ENCODE data around the gene TPI1.
"Not testable (repeated sequence)": the region's sequence is repeated elsewhere in the genome, so short reads cannot be mapped to it uniquely, and the experiment has no call there.

Gene TPI1

GRCh38 chr12:6866920-6867412 is 365 bp upstream of the TPI1 start:
- peak overlapping the region; percentile 93 for H3K4me3 ChIP-seq (ENCODE audit: insufficient read depth, low read depth, low read length, poor library complexity, severe bottlenecking)
- H3K36me3 ChIP-seq (ENCODE audit: control insufficient read depth, insufficient read depth, low read length): peaks cover 31% of the 10 kb centered on the region
- DNase-seq: no peak
- peaks cover 40% of the 10 kb centered on the region for H3K4me1 ChIP-seq (ENCODE audit: control insufficient read depth, insufficient read depth, low read length, poor library complexity, severe bottlenecking)
- no peaks in the 10 kb centered on the region for H3K27me3 ChIP-seq (replicated peaks; ENCODE audit: control insufficient read depth, insufficient read depth, low read length, poor library complexity, severe bottlenecking)
- H3K9me3 ChIP-seq (ENCODE audit: control insufficient read depth, low read length): no peaks in the 10 kb centered on the region
- peak overlapping the region; percentile 79 for H3K27ac ChIP-seq (ENCODE audit: insufficient read depth, low read length, poor library complexity, severe bottlenecking)

GRCh38 chr12:6868211-6869048 is 1.1 kb downstream of the TPI1 start:
- Histone ChIP-seq H3K36me3 (ENCODE audit: control insufficient read depth, insufficient read depth, low read length) (peaks cover 20% of the 10 kb centered on the region), H3K4me1 (ENCODE audit: control insufficient read depth, insufficient read depth, low read length, poor library complexity, severe bottlenecking) (peaks cover 44% of the 10 kb centered on the region)
- DNase-seq: no peak

GRCh38 chr12:6869049-6870021 is 2.0 kb downstream of the TPI1 start:
- DNase-seq: peak; percentile 66 to 79 (median 69)
- Histone ChIP-seq H3K4me1 (ENCODE audit: control insufficient read depth, insufficient read depth, low read length, poor library complexity, severe bottlenecking) (peaks cover 44% of the 10 kb centered on the region), H3K27me3 (replicated peaks; ENCODE audit: control insufficient read depth, insufficient read depth, low read length, poor library complexity, severe bottlenecking) (no peaks in the 10 kb centered on the region), H3K27ac (ENCODE audit: insufficient read depth, low read length, poor library complexity, severe bottlenecking) (peak overlapping the region; percentile 79), H3K9me3 (ENCODE audit: control insufficient read depth, low read length) (no peaks in the 10 kb centered on the region), H3K4me3 (ENCODE audit: insufficient read depth, low read depth, low read length, poor library complexity, severe bottlenecking) (no peak overlapping the region), H3K36me3 (ENCODE audit: control insufficient read depth, insufficient read depth, low read length) (peaks cover 12% of the 10 kb centered on the region)

More at GRCh38 chr12:6868211-6869048, 1.1 kb downstream of the TPI1 start:
- no peaks in the 10 kb centered on the region for H3K27me3 ChIP-seq (replicated peaks; ENCODE audit: control insufficient read depth, insufficient read depth, low read length, poor library complexity, severe bottlenecking)
- H3K4me3 ChIP-seq (ENCODE audit: insufficient read depth, low read depth, low read length, poor library complexity, severe bottlenecking): peak overlapping the region; percentile 93
- no peaks in the 10 kb centered on the region for H3K9me3 ChIP-seq (ENCODE audit: control insufficient read depth, low read length)
- peak overlapping the region; percentile 79 for H3K27ac ChIP-seq (ENCODE audit: insufficient read depth, low read length, poor library complexity, severe bottlenecking)

GRCh38 chr12:6870304-6870703 is 3.0 kb downstream of the TPI1 start:
- H3K4me1 ChIP-seq (ENCODE audit: control insufficient read depth, insufficient read depth, low read length, poor library complexity, severe bottlenecking): peaks cover 44% of the 10 kb centered on the region
- not testable (repeated sequence) for DNase-seq; H3K9me3 ChIP-seq (ENCODE audit: control insufficient read depth, low read length); H3K27ac ChIP-seq (ENCODE audit: insufficient read depth, low read length, poor library complexity, severe bottlenecking); H3K4me3 ChIP-seq (ENCODE audit: insufficient read depth, low read depth, low read length, poor library complexity, severe bottlenecking); H3K27me3 ChIP-seq (replicated peaks; ENCODE audit: control insufficient read depth, insufficient read depth, low read length, poor library complexity, severe bottlenecking)
- peaks cover 12% of the 10 kb centered on the region for H3K36me3 ChIP-seq (ENCODE audit: control insufficient read depth, insufficient read depth, low read length)

GRCh38 chr12:6871052-6871957 is 4.0 kb downstream of the TPI1 start:
- peak overlapping the region; percentile 82 for H3K27ac ChIP-seq (ENCODE audit: insufficient read depth, low read length, poor library complexity, severe bottlenecking)
- H3K36me3 ChIP-seq (ENCODE audit: control insufficient read depth, insufficient read depth, low read length): peaks cover 12% of the 10 kb centered on the region
- H3K9me3 ChIP-seq (ENCODE audit: control insufficient read depth, low read length): no peaks in the 10 kb centered on the region
- peak in 1 of 3 donors; percentile 21 for DNase-seq
- no peaks in the 10 kb centered on the region for H3K27me3 ChIP-seq (replicated peaks; ENCODE audit: control insufficient read depth, insufficient read depth, low read length, poor library complexity, severe bottlenecking)
- H3K4me3 ChIP-seq (ENCODE audit: insufficient read depth, low read depth, low read length, poor library complexity, severe bottlenecking): peak overlapping the region; percentile 83
- peaks cover 44% of the 10 kb centered on the region for H3K4me1 ChIP-seq (ENCODE audit: control insufficient read depth, insufficient read depth, low read length, poor library complexity, severe bottlenecking)

- Histone ChIP-seq H3K4me1 (ENCODE audit: control insufficient read depth, insufficient read depth, low read length, poor library complexity, severe bottlenecking) (peaks cover 38% of the 10 kb centered on the region), H3K36me3 (ENCODE audit: control insufficient read depth, insufficient read depth, low read length) (peaks cover 12% of the 10 kb centered on the region), H3K4me3 (ENCODE audit: insufficient read depth, low read depth, low read length, poor library complexity, severe bottlenecking) (peak overlapping the region; percentile 83), H3K27me3 (replicated peaks; ENCODE audit: control insufficient read depth, insufficient read depth, low read length, poor library complexity, severe bottlenecking) (no peaks in the 10 kb centered on the region), H3K9me3 (ENCODE audit: control insufficient read depth, low read length) (no peaks in the 10 kb centered on the region), H3K27ac (ENCODE audit: insufficient read depth, low read length, poor library complexity, severe bottlenecking) (peak overlapping the region; percentile 82)
- peak; percentile 66 to 75 (median 71) for DNase-seq
Observed at GRCh38 chr12:6872073-6873048, 5.0 kb downstream of the TPI1 start.

- Histone ChIP-seq H3K4me3 (ENCODE audit: insufficient read depth, low read depth, low read length, poor library complexity, severe bottlenecking) (peak within 1 kb of the TSS; percentile 83), H3K36me3 (ENCODE audit: control insufficient read depth, insufficient read depth, low read length) (peaks cover 12% of the 10 kb centered on the region), H3K27ac (ENCODE audit: insufficient read depth, low read length, poor library complexity, severe bottlenecking) (peak within 1 kb of the TSS; percentile 82), H3K9me3 (ENCODE audit: control insufficient read depth, low read length) (no peaks in the 10 kb centered on the region), H3K27me3 (replicated peaks; ENCODE audit: control insufficient read depth, insufficient read depth, low read length, poor library complexity, severe bottlenecking) (no peaks in the 10 kb centered on the region), H3K4me1 (ENCODE audit: control insufficient read depth, insufficient read depth, low read length, poor library complexity, severe bottlenecking) (peaks cover 33% of the 10 kb centered on the region)
- DNase-seq: peak; percentile 97
Observed at GRCh38 chr12:6873094-6874014, 6.0 kb downstream of the TPI1 start, which contains the start of gene SPSB2. Gene SPSB2 (minus strand): TSS chr12:6873303. CDS start chr12:6872901, 402 bp downstream.

- Histone ChIP-seq H3K36me3 (ENCODE audit: control insufficient read depth, insufficient read depth, low read length) (peaks cover 12% of the 10 kb centered on the region), H3K4me1 (ENCODE audit: control insufficient read depth, insufficient read depth, low read length, poor library complexity, severe bottlenecking) (peaks cover 27% of the 10 kb centered on the region), H3K4me3 (ENCODE audit: insufficient read depth, low read depth, low read length, poor library complexity, severe bottlenecking) (peak overlapping the region; percentile 83), H3K27ac (ENCODE audit: insufficient read depth, low read length, poor library complexity, severe bottlenecking) (peak overlapping the region; percentile 82)
- not testable (repeated sequence) for H3K9me3 ChIP-seq (ENCODE audit: control insufficient read depth, low read length); DNase-seq; H3K27me3 ChIP-seq (replicated peaks; ENCODE audit: control insufficient read depth, insufficient read depth, low read length, poor library complexity, severe bottlenecking)
Observed at GRCh38 chr12:6874015-6874368, 6.7 kb downstream of the TPI1 start.
